Small intestine (tissue), 16 donors: ENCODE data around the gene LRSAM1. TPM values are rescaled to one million over a fixed set of nuclear protein-coding genes. Genes with fewer than 3 reads are reported as not detected.

Experiments
- DNase-seq, 2 donors: peaks; one replicate each; pipeline versions ENCODE4 v3.0.0 to v3.0.0-alpha.2; 2013
- FAIRE-seq: peaks from 2 replicates; lab custom pipeline; 2012; peaks lifted over from hg19 to GRCh38; lab: Jason Lieb, UNC
- H3K27ac ChIP-seq, 3 donors: one replicate each; pipeline ENCODE4 v1.5.1; 2013; ENCODE audit warnings: low read length in 2 of 3, mild to moderate bottlenecking in 2 of 3, control low read depth in 1 of 3, inconsistent platforms in 1 of 3, low read depth in 1 of 3, moderate library complexity in 1 of 3
- H3K27me3 ChIP-seq, 3 donors: one replicate each; pipeline ENCODE4 v1.6.1; 2013; ENCODE audit warnings: low read length in 3 of 3, inconsistent platforms in 1 of 3; ENCODE audit not compliant: control insufficient read depth in 3 of 3, insufficient read depth in 3 of 3
- H3K36me3 ChIP-seq, 3 donors: one replicate each; pipeline ENCODE4 v1.6.1; 2013; ENCODE audit warnings: low read length in 3 of 3, inconsistent platforms in 1 of 3, low read depth in 1 of 3, mild to moderate bottlenecking in 1 of 3, moderate library complexity in 1 of 3; ENCODE audit not compliant: control insufficient read depth in 3 of 3, insufficient read depth in 2 of 3
- H3K4me1 ChIP-seq, 3 donors: one replicate each; pipeline ENCODE4 v1.6.1; 2013; ENCODE audit warnings: low read length in 2 of 3, inconsistent platforms in 1 of 3, low read depth in 1 of 3, mild to moderate bottlenecking in 1 of 3, moderate library complexity in 1 of 3; ENCODE audit not compliant: control insufficient read depth in 3 of 3, insufficient read depth in 2 of 3
- H3K4me3 ChIP-seq, 3 donors: one replicate each; pipeline ENCODE4 v1.5.1; 2013; ENCODE audit warnings: low read length in 3 of 3, control low read depth in 1 of 3, inconsistent platforms in 1 of 3, low read depth in 1 of 3, mild to moderate bottlenecking in 1 of 3, moderate library complexity in 1 of 3
- H3K9me3 ChIP-seq, 2 donors: one replicate each; pipeline ENCODE4 v1.6.1; 2013; ENCODE audit warnings: low read depth in 1 of 2, low read length in 1 of 2; ENCODE audit not compliant: control insufficient read depth in 2 of 2, insufficient read depth in 1 of 2
- WGBS, 3 donors: extraction: QIAGEN DNeasy Blood & Tissue Kit; methylation state at CpG; one replicate each; pipeline ENCODE4 v1.1.7; 2013; 5-methylcytosine and 5-hydroxymethylcytosine counted together
- long read RNA-seq, 10 donors: transcript quantifications; one replicate each; lab custom pipeline, GENCODE V29; 2026
- polyA plus RNA-seq, 4 donors: library from polyadenylated mRNA; stranded (reverse) in 3 of 4; unstranded in 1 of 4; fragments of 200-250 nt in 3 of 4; fragments of 120-200 nt in 1 of 4; gene quantifications; one replicate each; pipeline versions ENCODE4 v1.2.1 to v1.2.3, GENCODE V29; 2013
- donor health status: healthy with polysubstance abuse.
- donor health status: control.
- donor health status: control.
- donor health status: Bipolar disorder and iron deficiency.
- donor health status: healthy.

LRSAM1 gene
- polyA plus RNA-seq, result 10 to 100 TPM; 12.8 to 22.8 (median 18.2) TPM
- long read RNA-seq, donor 1, partial matches to known transcripts, result 6 of 7 reads
- long read RNA-seq, donor 1, other reads (novel, unspliced or antisense), result 0 of 7 reads
- long read RNA-seq, donor 2, result 0 reads
- long read RNA-seq, donor 3, result 0 reads
- long read RNA-seq, donor 4, result 0 reads
- long read RNA-seq, donor 5, result 0 reads
- long read RNA-seq, donor 6, result 0 reads
- long read RNA-seq, donor 7, result 0 reads
- long read RNA-seq, donor 8, result 0 reads
- long read RNA-seq, donor 9, result 0 reads
- long read RNA-seq, donor 10, partial matches to known transcripts, result 0 of 1 reads
- long read RNA-seq, donor 10, other reads (novel, unspliced or antisense), result 0 of 1 reads

- DNase-seq, result peak; percentile 96 to 99
- FAIRE-seq, result no peak
- H3K27me3 ChIP-seq, result no peaks in the 10 kb centered on the region
- peaks cover 11 to 66% (median 17%) of the 10 kb centered on the region in 3 donors for H3K36me3 ChIP-seq
- H3K9me3 ChIP-seq, result no peaks in the 10 kb centered on the region
- WGBS, 3 donors, result 0 to 1% (median 1%) methylated on average over 67 to 71 of the region's 71 CpGs
- H3K4me1 ChIP-seq, result peaks cover 3 to 20% (median 11%) of the 10 kb centered on the region in 3 donors
- peak within 1 kb of the TSS; percentile 92 to 97 (median 94) for H3K27ac ChIP-seq
- H3K4me3 ChIP-seq, result peak within 1 kb of the TSS; percentile 80 to 93 (median 84)
These were observed at the start of gene LRSAM1, which contains the start of gene RPL12 for GRCh38 chr9:127450830-127451607. Gene LRSAM1 (plus strand): TSS chr9:127451510. CDS start chr9:127454528, 3,018 bp downstream. Gene RPL12 (minus strand): TSS chr9:127451406. CDS start chr9:127451317, 89 bp downstream.

- FAIRE-seq, result no peak
- WGBS, 3 donors, result 83 to 84% (median 83%) methylated on average over 18 of the region's 18 CpGs
These were observed 48.8 kb upstream of the LRSAM1 start for GRCh38 chr9:127402401-127403090.

GRCh38 chr9:127403507-127404192 is 47.7 kb upstream of the LRSAM1 start:
- WGBS, 3 donors, result 90 to 93% (median 93%) methylated on average over 17 to 21 of the region's 22 CpGs
- Histone ChIP-seq H3K27ac (no peak overlapping the region), H3K9me3 (no peaks in the 10 kb centered on the region), H3K36me3 (peaks cover 3 to 95% (median 7%) of the 10 kb centered on the region in 3 donors), H3K27me3 (no peaks in the 10 kb centered on the region), H3K4me1 (peaks cover 0 to 28% (median 0%) of the 10 kb centered on the region in 3 donors), H3K4me3 (no peak overlapping the region)
- DNase-seq (no peak), FAIRE-seq (no peak)

More at GRCh38 chr9:127402401-127403090, 48.8 kb upstream of the LRSAM1 start:
- peaks cover 0 to 31% (median 0%) of the 10 kb centered on the region in 3 donors for H3K4me1 ChIP-seq
- no peak for DNase-seq
- H3K27ac ChIP-seq, result no peak overlapping the region
- no peaks in the 10 kb centered on the region for H3K27me3 ChIP-seq
- no peak overlapping the region for H3K4me3 ChIP-seq
- no peaks in the 10 kb centered on the region for H3K9me3 ChIP-seq
- peaks cover 3 to 92% (median 7%) of the 10 kb centered on the region in 3 donors for H3K36me3 ChIP-seq

GRCh38 chr9:127404631-127405030 is 46.7 kb upstream of the LRSAM1 start:
- H3K9me3 ChIP-seq, result no peaks in the 10 kb centered on the region
- no peak overlapping the region for H3K27ac ChIP-seq
- no peak for FAIRE-seq
- peaks cover 0 to 22% (median 0%) of the 10 kb centered on the region in 3 donors for H3K4me1 ChIP-seq
- H3K27me3 ChIP-seq, result no peaks in the 10 kb centered on the region
- H3K4me3 ChIP-seq, result no peak overlapping the region
- WGBS, 3 donors, result 89 to 94% (median 91%) methylated on average over 16 to 23 of the region's 23 CpGs
- no peak for DNase-seq
- H3K36me3 ChIP-seq, result peaks cover 3 to 86% (median 7%) of the 10 kb centered on the region in 3 donors

- H3K9me3 ChIP-seq, result no peaks in the 10 kb centered on the region
- FAIRE-seq (no peak), DNase-seq (no peak)
- H3K27me3 ChIP-seq, result no peaks in the 10 kb centered on the region
- no peak overlapping the region for H3K4me3 ChIP-seq
- peaks cover 0 to 18% (median 0%) of the 10 kb centered on the region in 3 donors for H3K4me1 ChIP-seq
- no peak overlapping the region for H3K27ac ChIP-seq
- WGBS, 3 donors, result 88 to 93% (median 92%) methylated on average over 20 of the region's 20 CpGs
- H3K36me3 ChIP-seq, result peaks cover 3 to 81% (median 7%) of the 10 kb centered on the region in 3 donors
These were observed 45.8 kb upstream of the LRSAM1 start for GRCh38 chr9:127405344-127406125.

- no peak for DNase-seq
- 80 to 86% (median 86%) methylated on average over 13 of the region's 13 CpGs for WGBS, 3 donors
- H3K27ac ChIP-seq, result no peak overlapping the region
- no peak overlapping the region for H3K4me3 ChIP-seq
- peaks cover 3 to 74% (median 7%) of the 10 kb centered on the region in 3 donors for H3K36me3 ChIP-seq
- H3K27me3 ChIP-seq, result no peaks in the 10 kb centered on the region
- H3K4me1 ChIP-seq, result peaks cover 0 to 22% (median 0%) of the 10 kb centered on the region in 3 donors
- FAIRE-seq, result no peak
- no peaks in the 10 kb centered on the region for H3K9me3 ChIP-seq
These were observed 44.4 kb upstream of the LRSAM1 start for GRCh38 chr9:127406799-127407491.

- Histone ChIP-seq H3K9me3 (no peaks in the 10 kb centered on the region), H3K4me1 (peaks cover 0 to 23% (median 0%) of the 10 kb centered on the region in 3 donors), H3K27me3 (no peaks in the 10 kb centered on the region), H3K4me3 (no peak overlapping the region), H3K27ac (no peak overlapping the region), H3K36me3 (peaks cover 0 to 69% (median 7%) of the 10 kb centered on the region in 3 donors)
- DNase-seq (no peak), FAIRE-seq (no peak)
- 84 to 87% (median 85%) methylated on average over 6 of the region's 6 CpGs for WGBS, 3 donors
These were observed 43.8 kb upstream of the LRSAM1 start for GRCh38 chr9:127407492-127407843.
